Lung (tissue), 12 donors: ENCODE results near the gene NEIL3. TPM values are rescaled to one million over a fixed set of nuclear protein-coding genes. Genes with fewer than 3 reads are reported as not detected.

Experiments
- ATAC-seq: fragments of 200-7000 bp; cut with Tn5 transposase; one replicate; pipeline ENCODE4 v1.9.1; 2020; ENCODE audit warnings: moderate number of reproducible peaks; ENCODE audit not compliant: insufficient read depth, low FRiP score
- DNase-seq, 3 donors: peaks; one replicate each; pipeline ENCODE4 v3.0.0-alpha.2; 2013 to 2017
- H3K27ac ChIP-seq, 2 donors: one replicate each; pipeline ENCODE4 v1.5.1; 2013; ENCODE audit warnings: mild to moderate bottlenecking in 2 of 2, moderate library complexity in 2 of 2, control low read depth in 1 of 2, inconsistent platforms in 1 of 2, low read depth in 1 of 2, low read length in 1 of 2
- H3K27me3 ChIP-seq, 3 donors: one replicate each; pipeline ENCODE4 v1.5.1; 2013; ENCODE audit warnings: low read length in 2 of 3; ENCODE audit not compliant: control insufficient read depth in 3 of 3, insufficient read depth in 3 of 3
- H3K36me3 ChIP-seq, 4 donors: one replicate each; pipeline ENCODE4 v1.5.1; 2013; ENCODE audit warnings: low read length in 4 of 4, mild to moderate bottlenecking in 1 of 4, moderate library complexity in 1 of 4; ENCODE audit not compliant: control insufficient read depth in 4 of 4, insufficient read depth in 4 of 4
- H3K4me1 ChIP-seq, 5 donors: one replicate each; pipeline ENCODE4 v1.5.1; 2013; ENCODE audit warnings: low read length in 5 of 5, mild to moderate bottlenecking in 2 of 5, moderate library complexity in 1 of 5; ENCODE audit not compliant: control insufficient read depth in 5 of 5, insufficient read depth in 5 of 5
- H3K4me3 ChIP-seq: one replicate; pipeline ENCODE4 v1.5.1; 2013; ENCODE audit warnings: mild to moderate bottlenecking, control low read depth, moderate library complexity
- H3K9ac ChIP-seq, 2 donors: one replicate each; pipeline ENCODE4 v1.5.1; 2013; ENCODE audit warnings: low read length in 2 of 2, control low read depth in 1 of 2; ENCODE audit not compliant: insufficient read depth in 1 of 2
- H3K9me3 ChIP-seq, 4 donors: one replicate each; pipeline ENCODE4 v1.5.1; 2013; ENCODE audit warnings: low read length in 3 of 4, mild to moderate bottlenecking in 1 of 4, moderate library complexity in 1 of 4; ENCODE audit not compliant: control insufficient read depth in 4 of 4, insufficient read depth in 3 of 4
- CTCF ChIP-seq: IDR thresholded peaks from 2 replicates; pipeline ENCODE4 v1.5.1; 2012; ENCODE audit warnings: mild to moderate bottlenecking; ENCODE audit errors: control extremely low read depth, extremely low read depth
- WGBS, 2 donors: extraction: QIAGEN DNeasy Blood & Tissue Kit; methylation state at CpG; one replicate each; pipeline ENCODE4 v1.1.7; 2013; 5-methylcytosine and 5-hydroxymethylcytosine counted together
- polyA plus RNA-seq, 2 donors: library from polyadenylated mRNA; stranded (reverse); fragments of 200-250 nt; gene quantifications; one replicate each; pipeline ENCODE4 v1.2.1, GENCODE V29; 2013
- total RNA-seq, 2 donors: library from RNA; depleted of rRNA in 1 of 2; stranded (reverse); fragments of >200 nt in 1 of 2; gene quantifications; one replicate each; pipeline ENCODE4 v1.2.1, GENCODE V29; 2014 to 2021
- donor health status: control.
- donor health status: control.
- donor health status: Bipolar disorder and iron deficiency.
- donor health status: healthy.
- donor health status: DM: yes; HTN: yes; CAD: no.

Gene NEIL3
- total and polyA plus RNA-seq, 4 donors, result 0.22 to 2.0 (median 0.32) TPM

- DNase-seq (no peak), ATAC-seq (no peak)
- peaks cover 0 to 12% (median 0%) of the 10 kb centered on the region in 5 donors for H3K4me1 ChIP-seq
- no peaks in the 10 kb centered on the region for H3K27me3 ChIP-seq
- no peaks in the 10 kb centered on the region for H3K9me3 ChIP-seq
- 78 to 80% methylated on average over 4 of the region's 4 CpGs for WGBS, 2 donors
- no peak for TF ChIP-seq CTCF
- no peak overlapping the region for H3K4me3 ChIP-seq
- no peak overlapping the region for H3K27ac ChIP-seq
- no peaks in the 10 kb centered on the region for H3K36me3 ChIP-seq
- H3K9ac ChIP-seq, result no peak overlapping the region
Measured at GRCh38 chr4:177315767-177316464, 6.2 kb downstream of the NEIL3 start.

- DNase-seq (no peak), ATAC-seq (no peak)
- Histone ChIP-seq H3K36me3 (no peaks in the 10 kb centered on the region), H3K4me3 (no peak overlapping the region), H3K4me1 (peaks cover 0 to 10% (median 0%) of the 10 kb centered on the region in 5 donors), H3K27me3 (no peaks in the 10 kb centered on the region), H3K9me3 (no peaks in the 10 kb centered on the region), H3K27ac (no peak overlapping the region), H3K9ac (no peak overlapping the region)
- WGBS, 2 donors, result 90 to 96% methylated on average over 5 of the region's 5 CpGs
- TF ChIP-seq CTCF, result no peak
Measured at GRCh38 chr4:177320721-177321120, 11.0 kb downstream of the NEIL3 start.

- DNase-seq, result no peak
- H3K4me3 ChIP-seq, result no peak overlapping the region
- TF ChIP-seq CTCF, result no peak
- H3K4me1 ChIP-seq, result peaks cover 0 to 10% (median 0%) of the 10 kb centered on the region in 5 donors
- 90 to 97% methylated on average over 3 of the region's 3 CpGs for WGBS, 2 donors
- H3K9me3 ChIP-seq, result no peaks in the 10 kb centered on the region
- H3K9ac ChIP-seq, result no peak overlapping the region
- ATAC-seq, result no peak
- no peaks in the 10 kb centered on the region for H3K36me3 ChIP-seq
- H3K27me3 ChIP-seq, result no peaks in the 10 kb centered on the region
- no peak overlapping the region for H3K27ac ChIP-seq
Measured at GRCh38 chr4:177321647-177322046, 12.0 kb downstream of the NEIL3 start.

- ATAC-seq (no peak), DNase-seq (peak in 2 of 3 donors; percentile 63)
- H3K4me1 ChIP-seq, result peaks cover 0 to 10% (median 0%) of the 10 kb centered on the region in 5 donors
- no peaks in the 10 kb centered on the region for H3K36me3 ChIP-seq
- no peaks in the 10 kb centered on the region for H3K27me3 ChIP-seq
- no peaks in the 10 kb centered on the region for H3K9me3 ChIP-seq
- H3K4me3 ChIP-seq, result no peak overlapping the region
- no peak for TF ChIP-seq CTCF
- H3K9ac ChIP-seq, result peak overlapping the region in 1 of 2 donors; percentile 29
- H3K27ac ChIP-seq, result no peak overlapping the region
- 73 to 84% methylated on average over 7 of the region's 7 CpGs for WGBS, 2 donors
Measured at GRCh38 chr4:177322266-177322665, 12.6 kb downstream of the NEIL3 start.
